H9 (cell line): ENCODE results near the gene NADSYN1. TPM values are rescaled to one million over a fixed set of nuclear protein-coding genes. Genes with fewer than 3 reads are reported as not detected.

Source experiments
- DNase-seq: peaks from one replicate; pipeline ENCODE4 v3.0.0-alpha.2; 2017
- H2AFZ ChIP-seq: one replicate; pipeline ENCODE4 v1.6.1; 2013; ENCODE audit warnings: mild to moderate bottlenecking, low read length, control low read depth, moderate library complexity
- H2AK5ac ChIP-seq: 2 replicates; pipeline ENCODE4 v1.6.1; 2013; ENCODE audit warnings: low read length, control low read depth, mixed read lengths; ENCODE audit not compliant: insufficient read length
- H2BK120ac ChIP-seq: one replicate; pipeline ENCODE4 v1.6.1; 2013; ENCODE audit warnings: low read depth, mild to moderate bottlenecking, low read length, control low read depth, inconsistent platforms; ENCODE audit not compliant: poor library complexity, severe bottlenecking
- H2BK12ac ChIP-seq: 2 replicates; pipeline ENCODE4 v1.6.1; 2013; ENCODE audit warnings: low read length, control low read depth, mixed read lengths, low read depth; ENCODE audit not compliant: insufficient read length
- H2BK15ac ChIP-seq: 2 replicates; pipeline ENCODE4 v1.6.1; 2013; ENCODE audit warnings: low read depth, low read length, control low read depth
- H2BK20ac ChIP-seq: one replicate; pipeline ENCODE4 v1.6.1; 2013; ENCODE audit warnings: low read depth, mild to moderate bottlenecking, low read length, control low read depth, inconsistent platforms; ENCODE audit not compliant: poor library complexity, severe bottlenecking
- H2BK5ac ChIP-seq: 2 replicates; pipeline ENCODE4 v1.6.1; 2013; ENCODE audit warnings: low read length, control low read depth, mixed read lengths; ENCODE audit not compliant: insufficient read length
- H3K14ac ChIP-seq: 2 replicates; pipeline ENCODE4 v1.6.1; 2013; ENCODE audit warnings: low read length, control low read depth; ENCODE audit not compliant: insufficient read depth
- H3K18ac ChIP-seq: 2 replicates; pipeline ENCODE4 v1.6.1; 2013; ENCODE audit warnings: low read depth, mild to moderate bottlenecking, mixed read lengths, low read length, control low read depth; ENCODE audit not compliant: insufficient read length
- H3K23ac ChIP-seq: 2 replicates; pipeline ENCODE4 v1.6.1; 2013; ENCODE audit warnings: low read length, control low read depth, mixed read lengths, low read depth; ENCODE audit not compliant: insufficient read length
- H3K23me2 ChIP-seq: 2 replicates; pipeline ENCODE4 v1.6.1; 2013; ENCODE audit warnings: low read depth, mild to moderate bottlenecking, mixed read lengths, low read length, control low read depth; ENCODE audit not compliant: insufficient read length, poor library complexity, severe bottlenecking
- H3K27ac ChIP-seq: 2 replicates; pipeline ENCODE4 v1.5.1; 2013; ENCODE audit warnings: low read length, control low read depth, mixed read lengths, low read depth; ENCODE audit not compliant: insufficient read length
- H3K27me3 ChIP-seq: 2 replicates; pipeline ENCODE4 v1.6.1; 2013; ENCODE audit warnings: low read length, control low read depth, inconsistent platforms; ENCODE audit not compliant: insufficient read depth
- H3K4ac ChIP-seq: 2 replicates; pipeline ENCODE4 v1.6.1; 2013; ENCODE audit warnings: low read depth, mild to moderate bottlenecking, control low read depth, inconsistent platforms, low read length, moderate library complexity
- H3K4me1 ChIP-seq: 2 replicates; pipeline ENCODE4 v1.6.1; 2013; ENCODE audit warnings: low read length, control low read depth, inconsistent platforms; ENCODE audit not compliant: insufficient read depth
- H3K4me2 ChIP-seq: 2 replicates; pipeline ENCODE4 v1.6.1; 2013; ENCODE audit warnings: low read length, control low read depth, mixed read lengths; ENCODE audit not compliant: insufficient read length, insufficient read depth
- H3K56ac ChIP-seq: 2 replicates; pipeline ENCODE4 v1.6.1; 2013; ENCODE audit warnings: low read depth, mild to moderate bottlenecking, mixed read lengths, low read length, control low read depth; ENCODE audit not compliant: insufficient read length
- H3K79me1 ChIP-seq: 2 replicates; pipeline ENCODE4 v1.6.1; 2013; ENCODE audit warnings: low read depth, mild to moderate bottlenecking, moderate library complexity, low read length, control low read depth, inconsistent platforms; ENCODE audit not compliant: insufficient read depth, poor library complexity, severe bottlenecking
- H3K79me2 ChIP-seq: 2 replicates; pipeline ENCODE4 v1.6.1; 2013; ENCODE audit warnings: low read length, control low read depth, inconsistent platforms; ENCODE audit not compliant: insufficient read depth
- H3K9ac ChIP-seq: 2 replicates; pipeline ENCODE4 v1.6.1; 2013; ENCODE audit warnings: low read length, control low read depth, mixed read lengths; ENCODE audit not compliant: insufficient read length; ENCODE audit errors: extremely low read depth
- H3K9me3 ChIP-seq: one replicate; pipeline ENCODE4 v1.6.1; 2013; ENCODE audit warnings: low read depth, low read length, inconsistent platforms; ENCODE audit not compliant: control insufficient read depth
- H3T11ph ChIP-seq: one replicate; pipeline ENCODE4 v1.6.1; 2013; ENCODE audit warnings: mild to moderate bottlenecking, low read length, control low read depth, inconsistent platforms
- H4K20me1 ChIP-seq: one replicate; pipeline ENCODE4 v1.6.1; 2013; ENCODE audit not compliant: control insufficient read depth, insufficient read length, insufficient read depth
- H4K5ac ChIP-seq: 2 replicates; pipeline ENCODE4 v1.6.1; 2013; ENCODE audit warnings: low read depth, mild to moderate bottlenecking, mixed read lengths, low read length, control low read depth; ENCODE audit not compliant: insufficient read length
- H4K8ac ChIP-seq: replicated peaks from 2 replicates; pipeline ENCODE4 v1.6.1; 2013; ENCODE audit warnings: low read length, control low read depth, mixed read lengths, low read depth; ENCODE audit not compliant: insufficient read length
- H4K91ac ChIP-seq: 2 replicates; pipeline ENCODE4 v1.6.1; 2013; ENCODE audit warnings: low read depth, mild to moderate bottlenecking, moderate library complexity, mixed read lengths, low read length, control low read depth; ENCODE audit not compliant: insufficient read length
- H3K27ac Mint-ChIP-seq, 3 experiments: 2 replicates in 2 of 3; 3 replicates in 1 of 3; pipeline ENCODE4 v1.8.0; 2020 to 2021; ENCODE audit warnings: mixed read lengths in 3 of 3, mild to moderate bottlenecking in 1 of 3, moderate library complexity in 1 of 3
- H3K27me3 Mint-ChIP-seq: 2 replicates; pipeline ENCODE4 v1.8.0; 2021; ENCODE audit warnings: low read depth, mild to moderate bottlenecking, moderate library complexity, mixed read lengths
- H3K36me3 Mint-ChIP-seq, 3 experiments: 2 replicates in 2 of 3; 3 replicates in 1 of 3; pipeline ENCODE4 v1.8.0; 2020 to 2021; ENCODE audit warnings: low read depth in 3 of 3, mixed read lengths in 3 of 3; ENCODE audit not compliant: insufficient read depth in 1 of 3
- H3K4me1 Mint-ChIP-seq, 2 experiments: 2 replicates each; pipeline ENCODE4 v1.8.0; 2020; ENCODE audit warnings: mixed read lengths in 2 of 2
- H3K4me3 Mint-ChIP-seq, 2 experiments: 2 replicates in 1 of 2; 3 replicates in 1 of 2; pipeline ENCODE4 v1.8.0; 2020 to 2021; ENCODE audit warnings: mild to moderate bottlenecking in 2 of 2, mixed read lengths in 2 of 2, moderate library complexity in 1 of 2
- H3K9me3 Mint-ChIP-seq, 2 experiments: 2 replicates in 1 of 2; 3 replicates in 1 of 2; pipeline ENCODE4 v1.8.0; 2020; ENCODE audit warnings: mild to moderate bottlenecking in 2 of 2, mixed read lengths in 2 of 2, moderate library complexity in 1 of 2
- CTCF ChIP-seq: fragments of 200-600 bp; sonication (generic); conservative IDR thresholded peaks from 3 replicates; pipeline ENCODE4 v1.8.0; 2021; ENCODE audit warnings: antibody characterized with exemption, mild to moderate bottlenecking
- WGBS: extraction: QIAGEN DNeasy Blood & Tissue Kit; methylation state at CpG from one replicate; pipeline ENCODE4 v1.1.7; 2013; ENCODE audit warnings: missing lambda C conversion rate, low lambda C conversion rate, mixed read lengths; ENCODE audit not compliant: insufficient read length; ENCODE audit errors: extremely low coverage; 5-methylcytosine and 5-hydroxymethylcytosine counted together
- total RNA-seq: library from RNA; stranded (reverse); gene quantifications from 2 replicates; pipeline ENCODE4 v1.2.1, GENCODE V29; 2021

The NADSYN1 gene
- total RNA-seq, 1 experiment from 2014 or later = 44.2 TPM

GRCh38 chr11:71488681-71489270 is 35.8 kb downstream of the NADSYN1 start:
- no peak overlapping the region for H3K14ac ChIP-seq
- H3K79me1 ChIP-seq = no peaks in the 10 kb centered on the region
- H3K56ac ChIP-seq = no peak overlapping the region
- H2BK15ac ChIP-seq = no peak overlapping the region
- peaks cover 25 to 78% (median 39%) of the 10 kb centered on the region in 3 experiments for H3K36me3 Mint-ChIP-seq
- no peak overlapping the region for H2AFZ ChIP-seq
- H2BK120ac ChIP-seq = no peak overlapping the region
- H3K23ac ChIP-seq = no peak overlapping the region
- no peaks in the 10 kb centered on the region for H3K79me2 ChIP-seq
- H3K4me2 ChIP-seq = no peak overlapping the region
- H3K27ac ChIP-seq = no peak overlapping the region
- H3K27me3 Mint-ChIP-seq = no peaks in the 10 kb centered on the region
- no peaks in the 10 kb centered on the region for H4K20me1 ChIP-seq
- H3K9ac ChIP-seq = no peak overlapping the region
- H3K23me2 ChIP-seq = no peaks in the 10 kb centered on the region
- no peaks in the 10 kb centered on the region for H3K9me3 Mint-ChIP-seq
- no peak overlapping the region for H4K91ac ChIP-seq
- no peak overlapping the region for H2BK5ac ChIP-seq
- no peak overlapping the region for H3K18ac ChIP-seq
- WGBS = no CpG with 5 or more reads among the region's 6 CpGs
- no peak overlapping the region for H2BK12ac ChIP-seq
- H2AK5ac ChIP-seq = no peak overlapping the region
- no peak for DNase-seq
- no peak overlapping the region for H4K8ac ChIP-seq
- H3K27ac Mint-ChIP-seq = peak overlapping the region in 1 of 3 experiments; percentile 37; a peak in 4 of 7 replicates
- H3K27me3 ChIP-seq = no peaks in the 10 kb centered on the region
- H4K5ac ChIP-seq = no peak overlapping the region
- no peak overlapping the region for H2BK20ac ChIP-seq
- no peak overlapping the region for H3K4ac ChIP-seq
- peaks cover 4 to 6% of the 10 kb centered on the region in 2 experiments; a peak in 3 of 4 replicates for H3K4me1 Mint-ChIP-seq
- no peak overlapping the region for H3T11ph ChIP-seq
- no peaks in the 10 kb centered on the region for H3K4me1 ChIP-seq
- no peaks in the 10 kb centered on the region for H3K9me3 ChIP-seq
- no peak for TF ChIP-seq CTCF
- no peak overlapping the region for H3K4me3 Mint-ChIP-seq
